Sigmoid colon (tissue), 4 donors: ENCODE measurements around the gene TEX261.
"Not testable (repeated sequence)": the region's sequence is repeated elsewhere in the genome, so short reads cannot be mapped to it uniquely, and the experiment has no call there.

Experiments used
- EP300 ChIP-seq, 4 donors: sonication (generic); formaldehyde crosslinking; IDR thresholded peaks; one replicate each; pipeline ENCODE4 v1.6.1; 2017; ENCODE audit warnings: antibody characterized with exemption in 4 of 4
- POLR2A ChIP-seq, 2 donors: fragments of 450-650 bp; IDR thresholded peaks; one replicate each; pipeline ENCODE4 v1.6.1; 2016; ENCODE audit warnings: antibody characterized with exemption in 2 of 2, mild to moderate bottlenecking in 2 of 2, moderate library complexity in 2 of 2
- TF ChIP-seq, protein P1 (sequence below), 4 experiments: fragments of 450-650 bp in 3 of 4; fragments of 200-600 bp in 1 of 4; IDR thresholded peaks; one replicate each; pipeline ENCODE4 v1.5.1; 2016 to 2019; ENCODE audit warnings: antibody characterized with exemption in 4 of 4, mild to moderate bottlenecking in 3 of 4, moderate library complexity in 2 of 4

DNA sequence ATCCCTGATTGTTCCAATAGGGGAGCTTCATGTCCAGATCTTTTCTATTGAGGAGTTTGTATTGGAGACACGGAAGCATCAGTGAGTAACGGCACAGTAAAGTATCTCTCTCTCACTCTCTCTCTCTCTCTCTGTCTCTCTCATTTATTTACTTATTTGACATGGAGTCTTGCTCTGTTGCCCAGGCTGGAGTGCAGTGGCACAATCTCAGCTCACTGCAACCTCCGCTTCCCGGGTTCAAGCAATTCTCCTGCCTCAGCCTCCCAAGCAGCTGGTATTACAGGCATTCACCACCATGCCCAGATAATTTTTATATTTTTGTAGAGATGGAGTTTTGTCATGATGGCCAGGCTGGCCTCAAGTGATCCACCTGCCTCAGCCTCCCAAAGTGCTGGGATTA is 4.2 kb upstream of the TEX261 start:
- TF ChIP-seq POLR2A, EP300 (IDR thresholded peaks at IDR 0.05): not testable (repeated sequence)
- TF ChIP-seq, protein P1, sequence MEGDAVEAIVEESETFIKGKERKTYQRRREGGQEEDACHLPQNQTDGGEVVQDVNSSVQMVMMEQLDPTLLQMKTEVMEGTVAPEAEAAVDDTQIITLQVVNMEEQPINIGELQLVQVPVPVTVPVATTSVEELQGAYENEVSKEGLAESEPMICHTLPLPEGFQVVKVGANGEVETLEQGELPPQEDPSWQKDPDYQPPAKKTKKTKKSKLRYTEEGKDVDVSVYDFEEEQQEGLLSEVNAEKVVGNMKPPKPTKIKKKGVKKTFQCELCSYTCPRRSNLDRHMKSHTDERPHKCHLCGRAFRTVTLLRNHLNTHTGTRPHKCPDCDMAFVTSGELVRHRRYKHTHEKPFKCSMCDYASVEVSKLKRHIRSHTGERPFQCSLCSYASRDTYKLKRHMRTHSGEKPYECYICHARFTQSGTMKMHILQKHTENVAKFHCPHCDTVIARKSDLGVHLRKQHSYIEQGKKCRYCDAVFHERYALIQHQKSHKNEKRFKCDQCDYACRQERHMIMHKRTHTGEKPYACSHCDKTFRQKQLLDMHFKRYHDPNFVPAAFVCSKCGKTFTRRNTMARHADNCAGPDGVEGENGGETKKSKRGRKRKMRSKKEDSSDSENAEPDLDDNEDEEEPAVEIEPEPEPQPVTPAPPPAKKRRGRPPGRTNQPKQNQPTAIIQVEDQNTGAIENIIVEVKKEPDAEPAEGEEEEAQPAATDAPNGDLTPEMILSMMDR (IDR thresholded peaks at IDR 0.05): not testable (repeated sequence)
